Stimulated activated CD8-positive, alpha-beta memory T cell treated with anti-CD3 and anti-CD28 coated beads, Interleukin-2, amount 100 ng/mL, for 48 hours (primary cell): Measurements from ENCODE around the gene STRA8.
A peak's percentile ranks its signal among the peaks of the same experiment; 100 is the strongest.

ENCODE experiments used
- DNase-seq, 2 donors: peaks; one replicate each; pipeline ENCODE4 v3.0.0-alpha.2; 2020; ENCODE audit warnings: low read depth in 2 of 2

STRA8 gene

GRCh38 chr7:135238112-135238744, 4.6 kb downstream of the STRA8 start:
- peak; percentile 3 to 7 for DNase-seq

- DNase-seq, result no peak
Measured at GRCh38 chr7:135239263-135239662, 5.6 kb downstream of the STRA8 start.

- no peak for DNase-seq
Measured at GRCh38 chr7:135240441-135240840, 6.8 kb downstream of the STRA8 start.

DNA sequence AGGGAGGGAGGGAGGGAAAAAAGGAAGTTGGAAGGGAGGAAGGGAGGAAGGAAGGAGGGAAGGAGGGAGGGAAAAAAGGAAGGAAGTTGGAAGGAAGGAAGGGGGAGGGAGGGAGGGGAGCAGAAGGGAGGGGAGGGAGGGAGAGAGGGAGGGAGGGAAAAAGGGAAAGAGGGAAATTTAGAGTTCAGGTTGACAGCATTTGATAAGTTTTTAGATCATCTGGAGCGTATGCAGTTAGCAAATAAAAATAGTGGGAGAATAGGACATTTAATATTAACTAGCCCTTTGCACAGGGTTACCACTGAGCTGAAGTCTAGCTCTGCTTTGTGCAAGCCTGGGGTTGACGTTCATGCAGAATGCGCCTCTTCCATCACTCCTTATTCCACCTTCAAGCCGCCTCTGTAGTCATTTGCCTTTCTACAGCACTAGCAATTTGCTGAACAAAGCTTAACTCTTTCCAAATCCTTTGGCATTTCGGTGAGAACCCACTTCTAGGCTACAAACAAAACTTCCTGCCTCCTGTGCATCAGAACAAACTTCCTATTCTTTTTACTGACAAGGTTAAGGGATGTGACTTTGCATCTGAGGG, 8.6 kb downstream of the STRA8 start:
- DNase-seq, result no peak

GRCh38 chr7:135245226-135246190, 11.9 kb downstream of the STRA8 start:
- DNase-seq, result no peak

GRCh38 chr7:135246191-135246825, 12.7 kb downstream of the STRA8 start:
- no peak for DNase-seq

- DNase-seq, result no peak
Measured at GRCh38 chr7:135247746-135248471, 14.3 kb downstream of the STRA8 start.

GRCh38 chr7:135248546-135248945, 14.9 kb downstream of the STRA8 start:
- no peak for DNase-seq

DNA sequence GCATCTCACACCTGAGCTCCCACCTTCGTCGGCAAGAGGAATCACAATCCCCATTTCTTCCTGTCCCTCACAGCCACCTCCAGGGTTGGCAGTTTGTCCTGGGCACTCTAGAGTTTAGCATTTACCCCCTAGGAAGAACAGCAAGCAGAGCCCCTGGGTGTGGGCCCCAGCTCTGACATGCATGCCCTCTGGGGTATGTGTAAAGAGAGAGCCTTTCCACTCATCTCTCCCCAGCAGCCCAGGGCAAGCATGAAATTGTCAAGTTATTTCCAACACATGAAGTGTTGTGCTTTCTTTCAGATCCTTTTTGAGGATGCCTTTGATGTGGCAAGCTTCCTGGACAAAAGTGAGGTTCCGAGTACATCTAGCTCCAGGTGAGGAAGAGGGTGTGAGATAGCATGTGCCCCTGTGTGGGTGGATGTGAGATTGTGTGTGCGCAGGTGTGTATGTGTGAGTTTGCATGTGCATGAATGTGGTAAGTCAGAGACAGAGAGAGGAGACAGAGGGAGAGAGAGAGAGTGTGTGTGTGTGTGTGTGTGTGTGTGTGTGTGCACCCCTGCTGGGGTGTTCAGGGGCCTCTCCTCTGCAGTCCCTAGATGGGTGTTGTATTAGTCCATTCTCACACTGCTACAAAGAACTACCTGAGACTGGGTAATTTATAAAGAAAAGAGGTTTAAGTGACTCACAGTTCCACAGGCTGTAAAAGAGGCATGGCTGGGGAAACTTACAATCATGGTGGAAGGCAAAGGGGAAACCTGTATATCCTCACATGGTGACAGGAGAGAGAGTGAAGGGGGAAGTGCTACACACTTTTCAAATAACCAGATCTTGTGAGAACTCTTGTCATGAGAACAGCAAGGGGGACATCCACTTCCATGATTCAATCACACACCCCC, 18.1 kb downstream of the STRA8 start:
- DNase-seq, result no peak

- no peak for DNase-seq
Measured at GRCh38 chr7:135253851-135254771, 20.5 kb downstream of the STRA8 start.

- DNase-seq, result no peak
Measured at GRCh38 chr7:135257790-135258189, 24.2 kb downstream of the STRA8 start.

- no peak for DNase-seq
Measured at GRCh38 chr7:135258585-135258984, 24.9 kb downstream of the STRA8 start.

- DNase-seq, result no peak
Measured at GRCh38 chr7:135259702-135260101, 26.1 kb downstream of the STRA8 start.

- DNase-seq, result no peak
Measured at GRCh38 chr7:135260470-135260869, 26.8 kb downstream of the STRA8 start.

- DNase-seq, result no peak
Measured at GRCh38 chr7:135260930-135261721, 27.5 kb downstream of the STRA8 start.

- DNase-seq, result no peak
Measured at GRCh38 chr7:135262623-135263320, 29.1 kb downstream of the STRA8 start.

GRCh38 chr7:135263321-135263970, 29.8 kb downstream of the STRA8 start:
- no peak for DNase-seq
